Gastrocnemius medialis (tissue), 4 donors: ENCODE measurements around the gene CXCL6. TPM values are rescaled to one million over a fixed set of nuclear protein-coding genes. Genes with fewer than 3 reads are reported as not detected.

Experiments used
- ATAC-seq, 2 donors: fragments of 150-250 bp; one replicate each; pipeline ENCODE4 v1.9.1; 2016
- DNase-seq, 2 donors: peaks; one replicate each; pipeline ENCODE4 v3.0.0-alpha.2; 2019
- H3K27ac ChIP-seq, 4 donors: fragments of 200-600 bp; sonication (generic); 1 replicate in 1 of 4; 2 replicates in 3 of 4; pipeline ENCODE4 v1.5.1; 2016 to 2018; ENCODE audit warnings: mild to moderate bottlenecking in 2 of 4, moderate library complexity in 1 of 4
- H3K27me3 ChIP-seq, 3 donors: fragments of 200-600 bp; sonication (generic) in 2 of 3; 1 replicate in 1 of 3; 2 replicates in 2 of 3; pipeline versions ENCODE4 v1.5.1 to v1.6.0; 2016 to 2019; ENCODE audit warnings: mild to moderate bottlenecking in 1 of 3, moderate library complexity in 1 of 3
- H3K36me3 ChIP-seq, 2 donors: fragments of 200-600 bp; sonication (generic) in 1 of 2; one replicate each; pipeline ENCODE4 v1.5.1; 2017 to 2018
- H3K4me1 ChIP-seq, 2 donors: fragments of 200-600 bp; sonication (generic) in 1 of 2; one replicate each; pipeline ENCODE4 v1.5.1; 2016 to 2017; ENCODE audit warnings: mild to moderate bottlenecking in 2 of 2
- H3K4me3 ChIP-seq, 4 donors: fragments of 200-600 bp; sonication (generic) in 3 of 4; 1 replicate in 1 of 4; 2 replicates in 3 of 4; pipeline ENCODE4 v1.5.1; 2016 to 2019; ENCODE audit warnings: mild to moderate bottlenecking in 2 of 4
- H3K9me3 ChIP-seq, 3 donors: fragments of 200-600 bp; sonication (generic) in 2 of 3; 1 replicate in 1 of 3; 2 replicates in 2 of 3; pipeline ENCODE4 v1.5.1; 2016 to 2019
- POLR2A ChIP-seq, 2 donors: fragments of 450-650 bp; IDR thresholded peaks; one replicate each; pipeline ENCODE4 v1.6.1; 2017; ENCODE audit warnings: antibody characterized with exemption in 2 of 2, mild to moderate bottlenecking in 2 of 2, moderate library complexity in 2 of 2
- in situ Hi-C, 4 donors: fragments of 200-750 bp; cut with MboI; loops; one replicate each; pipeline versions ENCODE4 v1.15.0 to v1.8.0; 2017; ENCODE audit warnings: low sequenced_read_pairs in 4 of 4
- intact Hi-C: fragments of 100-400 bp; cut with DNase I; formaldehyde crosslinking; loops from one replicate; pipeline ENCODE4 v1.15.1; 2023; ENCODE audit warnings: low total_unique reads
- total RNA-seq, 4 donors: library from RNA; depleted of rRNA; stranded (reverse); fragments of >200 nt; gene quantifications; one replicate each; pipeline versions ENCODE4 v1.1.0 to v1.2.3, GENCODE V29; 2016
- TF ChIP-seq, protein P1 (sequence below), 5 experiments: fragments of 450-650 bp in 3 of 5; fragments of 200-600 bp in 2 of 5; sonication (generic) in 2 of 5; IDR thresholded peaks in 4 of 5; conservative IDR thresholded peaks in 1 of 5; 1 replicate in 4 of 5; 2 replicates in 1 of 5; pipeline ENCODE4 v1.5.1; 2016 to 2019; ENCODE audit warnings: antibody characterized with exemption in 5 of 5, mild to moderate bottlenecking in 3 of 5, moderate library complexity in 3 of 5

Gene CXCL6
- total RNA-seq, 4 donors from 2014 or later = 3.7 TPM; not detected in 3

DNA sequence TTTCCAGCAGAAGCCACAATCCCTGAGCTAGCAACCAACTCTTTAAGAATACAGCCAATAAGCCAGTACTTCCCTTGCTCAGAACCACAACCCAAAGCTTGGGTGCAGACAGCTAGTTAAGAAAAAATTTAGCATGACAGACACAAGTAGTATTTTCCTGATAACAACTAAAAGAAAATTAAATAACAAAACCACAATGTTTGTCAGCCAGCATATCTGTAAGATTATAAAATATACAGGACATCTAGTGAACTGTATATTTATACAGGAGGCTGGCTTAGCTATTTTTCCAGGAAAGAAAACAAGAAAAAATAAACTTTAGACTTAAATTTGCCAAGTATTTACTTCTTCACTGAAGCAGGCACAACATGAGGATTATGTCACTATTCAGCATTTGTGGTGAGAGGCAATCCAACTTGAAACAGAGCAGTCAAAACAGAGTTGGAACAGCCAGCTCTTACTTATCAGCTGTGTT lies 23.2 kb downstream of the CXCL6 start:
- ATAC-seq (no peak), DNase-seq (no peak)
- no peak overlapping the region for H3K27ac ChIP-seq
- no peaks in the 10 kb centered on the region for H3K36me3 ChIP-seq
- in situ Hi-C loops (no loop called here), intact Hi-C loops (loop anchor here (10.0 kb wide), 1 partner anchor 195 kb away; no protein-coding TSS in a partner anchor)
- H3K27me3 ChIP-seq = no peaks in the 10 kb centered on the region
- no peak overlapping the region for H3K4me3 ChIP-seq
- TF ChIP-seq POLR2A (IDR thresholded peaks at IDR 0.05) = no peak
- TF ChIP-seq, protein P1, sequence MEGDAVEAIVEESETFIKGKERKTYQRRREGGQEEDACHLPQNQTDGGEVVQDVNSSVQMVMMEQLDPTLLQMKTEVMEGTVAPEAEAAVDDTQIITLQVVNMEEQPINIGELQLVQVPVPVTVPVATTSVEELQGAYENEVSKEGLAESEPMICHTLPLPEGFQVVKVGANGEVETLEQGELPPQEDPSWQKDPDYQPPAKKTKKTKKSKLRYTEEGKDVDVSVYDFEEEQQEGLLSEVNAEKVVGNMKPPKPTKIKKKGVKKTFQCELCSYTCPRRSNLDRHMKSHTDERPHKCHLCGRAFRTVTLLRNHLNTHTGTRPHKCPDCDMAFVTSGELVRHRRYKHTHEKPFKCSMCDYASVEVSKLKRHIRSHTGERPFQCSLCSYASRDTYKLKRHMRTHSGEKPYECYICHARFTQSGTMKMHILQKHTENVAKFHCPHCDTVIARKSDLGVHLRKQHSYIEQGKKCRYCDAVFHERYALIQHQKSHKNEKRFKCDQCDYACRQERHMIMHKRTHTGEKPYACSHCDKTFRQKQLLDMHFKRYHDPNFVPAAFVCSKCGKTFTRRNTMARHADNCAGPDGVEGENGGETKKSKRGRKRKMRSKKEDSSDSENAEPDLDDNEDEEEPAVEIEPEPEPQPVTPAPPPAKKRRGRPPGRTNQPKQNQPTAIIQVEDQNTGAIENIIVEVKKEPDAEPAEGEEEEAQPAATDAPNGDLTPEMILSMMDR (IDR thresholded peaks at IDR 0.05 in 4 of 5, conservative IDR thresholded peaks at IDR 0.05 in 1 of 5) = no peak
- no peaks in the 10 kb centered on the region for H3K4me1 ChIP-seq
- no peaks in the 10 kb centered on the region for H3K9me3 ChIP-seq

DNA sequence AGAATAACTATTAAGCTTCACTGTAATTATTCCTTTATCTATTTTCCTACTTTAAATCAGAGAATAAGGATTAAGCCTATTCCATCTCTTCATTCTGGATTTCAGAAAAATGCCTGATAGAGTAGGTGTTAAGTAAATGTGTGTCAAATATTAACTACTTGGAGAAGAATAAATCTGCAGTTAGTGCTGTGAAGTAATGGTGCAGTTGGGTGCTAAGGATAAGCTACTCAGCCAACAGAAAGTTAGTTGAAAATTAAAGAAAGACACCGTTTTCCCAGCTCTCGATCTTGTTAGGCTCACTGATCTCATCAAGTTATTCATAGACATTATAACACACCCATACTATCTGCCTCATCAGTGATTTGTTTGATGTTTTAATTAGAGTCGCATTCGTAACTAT lies 23.7 kb downstream of the CXCL6 start:
- Histone ChIP-seq H3K36me3 (no peaks in the 10 kb centered on the region), H3K4me1 (no peaks in the 10 kb centered on the region), H3K27ac (no peak overlapping the region), H3K4me3 (no peak overlapping the region), H3K27me3 (peaks cover 0 to 4% (median 0%) of the 10 kb centered on the region in 3 donors), H3K9me3 (no peaks in the 10 kb centered on the region)
- DNase-seq (no peak), ATAC-seq (no peak)
- in situ Hi-C loops = no loop called here
- TF ChIP-seq POLR2A (IDR thresholded peaks at IDR 0.05) = no peak
- TF ChIP-seq, protein P1 (IDR thresholded peaks at IDR 0.05 in 4 of 5, conservative IDR thresholded peaks at IDR 0.05 in 1 of 5) = no peak
- intact Hi-C loops = loop anchor here (10.0 kb wide), 1 partner anchor 195 kb away; no protein-coding TSS in a partner anchor

DNA sequence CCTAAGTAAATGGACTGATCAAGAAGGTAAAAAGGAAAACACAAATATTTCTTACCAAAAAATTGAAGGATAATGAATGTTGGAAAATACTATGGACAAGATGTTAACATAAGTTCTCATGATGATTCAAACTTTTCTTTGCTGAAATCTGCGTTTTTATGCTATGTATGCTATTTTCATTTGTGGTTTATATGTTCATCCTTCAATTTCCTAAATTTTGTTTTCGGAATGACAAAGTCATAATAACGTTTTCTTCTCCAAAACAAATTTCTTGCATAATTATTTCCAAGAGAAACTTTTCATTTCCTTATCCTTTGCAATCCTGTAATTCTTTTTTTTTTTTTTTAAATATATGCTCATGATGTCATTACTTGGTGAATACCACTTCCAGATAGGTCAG lies 24.4 kb downstream of the CXCL6 start:
- Histone ChIP-seq H3K4me1 (no peaks in the 10 kb centered on the region), H3K36me3 (no peaks in the 10 kb centered on the region), H3K4me3 (no peak overlapping the region), H3K27me3 (peaks cover 0 to 4% (median 0%) of the 10 kb centered on the region in 3 donors), H3K27ac (no peak overlapping the region), H3K9me3 (no peaks in the 10 kb centered on the region)
- no peak for TF ChIP-seq POLR2A (IDR thresholded peaks at IDR 0.05)
- TF ChIP-seq, protein P1 (IDR thresholded peaks at IDR 0.05 in 4 of 5, conservative IDR thresholded peaks at IDR 0.05 in 1 of 5) = no peak
- intact Hi-C loops (loop anchor here (10.0 kb wide), 1 partner anchor 196 kb away; no protein-coding TSS in a partner anchor), in situ Hi-C loops (no loop called here)
- ATAC-seq (no peak), DNase-seq (no peak)

DNA sequence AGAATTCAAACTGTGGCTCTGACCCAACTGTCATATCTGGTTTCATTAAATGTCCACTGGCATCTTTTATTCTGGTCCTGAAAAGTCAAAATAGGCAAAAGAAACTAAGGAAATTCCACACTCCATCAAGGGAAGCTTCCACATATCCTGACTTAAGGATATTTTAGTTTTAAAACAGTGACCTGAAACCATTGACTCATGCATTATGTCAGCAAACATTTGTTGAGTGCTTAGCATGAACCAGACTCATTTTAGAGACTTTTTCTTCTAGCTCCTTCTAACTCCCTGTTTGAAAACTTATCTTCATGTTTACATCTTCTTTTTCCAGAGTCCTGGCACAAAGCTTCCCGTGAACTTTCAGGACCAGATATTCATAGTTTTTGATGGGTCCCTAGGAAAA lies 25.8 kb downstream of the CXCL6 start:
- Histone ChIP-seq H3K9me3 (no peaks in the 10 kb centered on the region), H3K27ac (no peak overlapping the region), H3K27me3 (peaks cover 0 to 4% (median 0%) of the 10 kb centered on the region in 3 donors), H3K4me3 (no peak overlapping the region), H3K36me3 (no peaks in the 10 kb centered on the region), H3K4me1 (no peaks in the 10 kb centered on the region)
- intact Hi-C loops (loop anchor here (10.0 kb wide), 1 partner anchor 198 kb away; no protein-coding TSS in a partner anchor), in situ Hi-C loops (no loop called here)
- TF ChIP-seq, protein P1 (IDR thresholded peaks at IDR 0.05 in 4 of 5, conservative IDR thresholded peaks at IDR 0.05 in 1 of 5) = no peak
- no peak for TF ChIP-seq POLR2A (IDR thresholded peaks at IDR 0.05)
- ATAC-seq (no peak), DNase-seq (no peak)

DNA sequence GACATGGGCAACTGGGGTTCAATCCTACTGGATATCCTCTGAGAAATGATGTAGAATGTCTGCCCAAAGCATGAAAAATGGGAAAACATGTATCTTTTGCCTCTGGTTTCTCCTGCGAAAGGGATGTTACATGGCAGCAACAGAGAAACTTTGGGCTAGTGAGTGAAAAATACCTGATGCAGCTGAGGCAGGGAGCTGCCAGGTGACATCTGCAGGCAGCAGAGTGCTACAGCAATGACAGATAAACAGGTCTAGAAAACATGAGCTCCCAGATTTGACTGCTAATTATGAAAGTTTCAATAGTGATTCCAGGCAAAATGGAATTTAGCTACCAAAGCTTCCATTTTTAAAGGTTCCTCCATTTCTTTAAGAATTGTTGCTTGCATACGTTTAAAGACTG lies 27.9 kb downstream of the CXCL6 start:
- Histone ChIP-seq H3K27ac (no peak overlapping the region), H3K27me3 (peaks cover under 1 to 4% (median 3%) of the 10 kb centered on the region in 3 donors), H3K4me3 (no peak overlapping the region), H3K4me1 (no peaks in the 10 kb centered on the region), H3K36me3 (no peaks in the 10 kb centered on the region), H3K9me3 (no peaks in the 10 kb centered on the region)
- TF ChIP-seq, protein P1 (IDR thresholded peaks at IDR 0.05 in 4 of 5, conservative IDR thresholded peaks at IDR 0.05 in 1 of 5) = no peak
- no peak for TF ChIP-seq POLR2A (IDR thresholded peaks at IDR 0.05)
- in situ Hi-C loops (no loop called here), intact Hi-C loops (loop anchor here (10.0 kb wide), 1 partner anchor 200 kb away; no protein-coding TSS in a partner anchor)
- DNase-seq (no peak), ATAC-seq (no peak)
